Measurements from ENCODE around the gene SCMH1.

DNA sequence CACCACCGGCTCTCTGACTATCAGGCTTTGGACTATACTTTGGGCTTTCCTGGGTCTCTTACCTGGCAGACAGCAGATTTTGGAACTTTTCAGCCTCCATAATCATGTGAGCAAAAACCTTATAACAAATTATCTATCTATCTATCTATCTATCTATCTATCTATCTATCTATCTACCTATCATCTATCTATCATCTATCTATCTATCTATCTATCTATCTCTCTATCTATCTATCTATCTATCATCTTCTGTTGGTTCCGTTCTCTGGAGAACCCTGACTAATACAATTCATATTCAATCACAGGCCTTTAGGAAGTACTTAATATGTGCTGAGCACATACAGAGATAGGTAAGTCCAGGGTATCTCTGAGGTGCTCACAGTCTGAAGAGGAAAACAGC lies 18.7 kb upstream of the SCMH1 start:
- TF ChIP-seq, protein P1, sequence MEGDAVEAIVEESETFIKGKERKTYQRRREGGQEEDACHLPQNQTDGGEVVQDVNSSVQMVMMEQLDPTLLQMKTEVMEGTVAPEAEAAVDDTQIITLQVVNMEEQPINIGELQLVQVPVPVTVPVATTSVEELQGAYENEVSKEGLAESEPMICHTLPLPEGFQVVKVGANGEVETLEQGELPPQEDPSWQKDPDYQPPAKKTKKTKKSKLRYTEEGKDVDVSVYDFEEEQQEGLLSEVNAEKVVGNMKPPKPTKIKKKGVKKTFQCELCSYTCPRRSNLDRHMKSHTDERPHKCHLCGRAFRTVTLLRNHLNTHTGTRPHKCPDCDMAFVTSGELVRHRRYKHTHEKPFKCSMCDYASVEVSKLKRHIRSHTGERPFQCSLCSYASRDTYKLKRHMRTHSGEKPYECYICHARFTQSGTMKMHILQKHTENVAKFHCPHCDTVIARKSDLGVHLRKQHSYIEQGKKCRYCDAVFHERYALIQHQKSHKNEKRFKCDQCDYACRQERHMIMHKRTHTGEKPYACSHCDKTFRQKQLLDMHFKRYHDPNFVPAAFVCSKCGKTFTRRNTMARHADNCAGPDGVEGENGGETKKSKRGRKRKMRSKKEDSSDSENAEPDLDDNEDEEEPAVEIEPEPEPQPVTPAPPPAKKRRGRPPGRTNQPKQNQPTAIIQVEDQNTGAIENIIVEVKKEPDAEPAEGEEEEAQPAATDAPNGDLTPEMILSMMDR (IDR thresholded peaks at IDR 0.05), result no peak
- TF ChIP-seq POLR2AphosphoS5 (IDR thresholded peaks at IDR 0.05), result no peak
- TF ChIP-seq POLR2A (IDR thresholded peaks at IDR 0.05), result no peak

Measured in breast epithelium (tissue), 3 donors.